Effector memory CD4-positive, alpha-beta T cell (primary cell): ENCODE results near the gene WNK1.
"Not testable (repeated sequence)": the region's sequence is repeated elsewhere in the genome, so short reads cannot be mapped to it uniquely, and the experiment has no call there.

Source experiments
- DNase-seq, 3 donors: peaks; one replicate each; pipeline ENCODE4 v3.0.0-alpha.2; 2020
- H3K27ac ChIP-seq: 2 replicates; pipeline ENCODE4 v1.7.0; 2013; ENCODE audit warnings: mild to moderate bottlenecking, low read length, moderate library complexity; ENCODE audit not compliant: insufficient read depth, poor library complexity, severe bottlenecking
- H3K27me3 ChIP-seq: replicated peaks from 2 replicates; pipeline ENCODE4 v1.7.0; 2013; ENCODE audit warnings: mild to moderate bottlenecking, low read length; ENCODE audit not compliant: insufficient read depth, control insufficient read depth, poor library complexity, severe bottlenecking
- H3K36me3 ChIP-seq: 2 replicates; pipeline ENCODE4 v1.7.0; 2013; ENCODE audit warnings: mild to moderate bottlenecking, low read length, moderate library complexity; ENCODE audit not compliant: control insufficient read depth, insufficient read depth
- H3K4me1 ChIP-seq: 2 replicates; pipeline ENCODE4 v1.7.0; 2013; ENCODE audit warnings: low read length, mild to moderate bottlenecking; ENCODE audit not compliant: control insufficient read depth, insufficient read depth, poor library complexity, severe bottlenecking
- H3K4me3 ChIP-seq: 2 replicates; pipeline ENCODE4 v1.7.0; 2013; ENCODE audit warnings: low read length, low read depth, mild to moderate bottlenecking; ENCODE audit not compliant: insufficient read depth, poor library complexity, severe bottlenecking
- H3K9me3 ChIP-seq: 2 replicates; pipeline ENCODE4 v1.7.0; 2013; ENCODE audit warnings: mild to moderate bottlenecking, low read length, moderate library complexity; ENCODE audit not compliant: control insufficient read depth

WNK1 gene

DNA sequence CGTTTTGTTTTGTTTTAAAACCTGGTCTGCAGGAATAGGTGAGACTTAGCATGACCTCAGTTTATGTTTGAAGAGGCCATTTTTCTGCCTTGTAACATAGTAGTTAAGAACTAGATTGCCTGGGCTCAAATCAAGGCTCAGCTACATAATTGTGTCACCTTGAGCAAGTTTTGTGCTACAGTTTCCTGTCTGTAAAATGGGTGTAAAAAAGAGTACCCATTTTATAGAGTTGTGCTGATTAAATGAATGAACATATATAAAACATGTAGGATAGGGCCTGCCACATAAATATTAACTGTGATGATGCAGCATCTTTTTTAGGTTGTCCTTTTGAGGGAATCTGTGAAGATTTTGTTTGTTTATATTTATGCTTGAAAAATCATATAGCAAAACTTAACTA is 7.2 kb downstream of the WNK1 start:
- no peak overlapping the region for H3K4me3 ChIP-seq
- no peaks in the 10 kb centered on the region for H3K27me3 ChIP-seq
- H3K4me1 ChIP-seq: peaks cover 31% of the 10 kb centered on the region
- H3K9me3 ChIP-seq: no peaks in the 10 kb centered on the region
- no peaks in the 10 kb centered on the region for H3K36me3 ChIP-seq
- DNase-seq: no peak
- H3K27ac ChIP-seq: no peak overlapping the region

GRCh38 chr12:761256-761655 is 8.9 kb downstream of the WNK1 start:
- DNase-seq: no peak
- Histone ChIP-seq H3K4me3 (no peak overlapping the region), H3K36me3 (no peaks in the 10 kb centered on the region), H3K27ac (no peak overlapping the region), H3K27me3 (no peaks in the 10 kb centered on the region), H3K9me3 (no peaks in the 10 kb centered on the region), H3K4me1 (peaks cover 31% of the 10 kb centered on the region)

- Histone ChIP-seq H3K27ac (no peak overlapping the region), H3K4me1 (peaks cover 17% of the 10 kb centered on the region), H3K9me3 (no peaks in the 10 kb centered on the region), H3K4me3 (no peak overlapping the region), H3K27me3 (no peaks in the 10 kb centered on the region), H3K36me3 (no peaks in the 10 kb centered on the region)
- no peak for DNase-seq
These were observed 13.5 kb downstream of the WNK1 start for GRCh38 chr12:765840-766239.

DNA sequence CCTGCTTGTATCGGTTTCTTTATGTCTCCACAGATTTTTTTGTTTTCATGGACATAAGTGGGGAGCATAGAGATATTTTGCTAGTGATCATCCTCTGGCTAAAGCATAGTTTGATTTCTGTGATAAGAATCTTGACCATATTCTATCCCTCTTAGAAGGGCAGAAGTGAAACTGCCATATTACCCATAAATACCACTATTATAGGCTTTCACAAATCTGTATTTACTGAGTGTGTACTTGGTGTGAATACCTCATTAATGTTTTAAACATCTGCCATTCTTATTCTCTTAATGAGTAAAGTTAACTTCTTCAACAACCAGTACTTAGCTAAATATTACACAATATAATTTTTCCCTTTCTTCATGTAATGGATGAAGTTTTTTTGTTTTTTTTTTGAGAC is 16.1 kb downstream of the WNK1 start:
- DNase-seq: no peak
- Histone ChIP-seq H3K36me3 (no peaks in the 10 kb centered on the region), H3K4me1 (peaks cover 19% of the 10 kb centered on the region), H3K4me3 (no peak overlapping the region), H3K27ac (no peak overlapping the region), H3K9me3 (no peaks in the 10 kb centered on the region), H3K27me3 (no peaks in the 10 kb centered on the region)

DNA sequence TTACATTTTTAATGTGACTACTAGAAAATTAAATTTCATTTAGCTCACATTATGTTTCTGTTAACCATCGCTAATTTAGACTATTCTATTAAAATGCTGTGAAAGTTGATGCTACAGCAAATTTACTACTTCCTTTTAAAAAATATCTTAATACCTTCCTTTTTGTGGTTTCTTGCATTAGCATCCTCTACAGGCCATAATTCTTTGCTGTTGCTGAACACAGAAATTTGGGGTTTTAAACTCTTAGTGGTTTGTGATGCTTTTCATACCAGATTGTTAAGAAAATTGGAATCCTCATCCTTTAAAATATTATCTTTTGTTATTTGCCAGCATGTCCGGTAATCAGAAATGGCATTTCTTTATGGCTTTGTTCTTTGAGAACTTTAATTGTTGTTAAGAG is 18.1 kb downstream of the WNK1 start:
- Histone ChIP-seq H3K36me3 (no peaks in the 10 kb centered on the region), H3K4me1 (peaks cover 26% of the 10 kb centered on the region), H3K9me3 (no peaks in the 10 kb centered on the region), H3K4me3 (no peak overlapping the region), H3K27me3 (no peaks in the 10 kb centered on the region), H3K27ac (no peak overlapping the region)
- DNase-seq: no peak

- Histone ChIP-seq H3K9me3 (no peaks in the 10 kb centered on the region), H3K4me1 (peaks cover 26% of the 10 kb centered on the region), H3K27me3 (no peaks in the 10 kb centered on the region), H3K27ac (no peak overlapping the region), H3K4me3 (no peak overlapping the region), H3K36me3 (no peaks in the 10 kb centered on the region)
- no peak for DNase-seq
These were observed 19.8 kb downstream of the WNK1 start for GRCh38 chr12:772056-772697.

DNA sequence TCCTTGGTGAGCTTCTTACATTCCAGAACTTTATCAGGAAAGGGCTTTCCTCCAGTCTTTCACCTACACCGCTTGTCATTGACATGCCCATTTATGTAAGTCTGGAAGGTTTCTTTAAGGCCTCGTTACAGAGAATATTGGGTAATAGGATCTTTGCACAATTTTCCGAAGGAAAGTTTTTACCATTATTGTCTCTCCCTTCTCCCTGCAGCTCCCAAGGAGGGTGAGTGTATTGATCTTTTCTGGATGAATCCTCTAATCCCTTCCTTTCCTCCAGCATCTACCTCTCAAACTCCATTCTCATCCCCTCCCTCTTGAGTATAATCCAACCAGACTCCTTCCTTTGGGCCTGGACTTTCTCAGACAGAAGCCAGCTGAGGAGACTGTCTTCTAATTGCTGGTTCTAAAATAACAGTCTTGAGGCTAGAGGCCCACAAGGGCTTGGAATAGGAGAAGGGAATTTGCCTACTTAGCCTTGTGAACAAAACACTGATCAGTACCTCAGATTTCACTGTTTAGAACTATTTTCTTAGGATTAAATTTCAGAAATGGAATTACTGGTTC is 21.8 kb downstream of the WNK1 start:
- Histone ChIP-seq H3K27ac (peak overlapping the region; percentile 24), H3K9me3 (no peaks in the 10 kb centered on the region), H3K4me1 (peaks cover 26% of the 10 kb centered on the region), H3K4me3 (no peak overlapping the region), H3K36me3 (no peaks in the 10 kb centered on the region), H3K27me3 (no peaks in the 10 kb centered on the region)
- no peak for DNase-seq

GRCh38 chr12:775973-776771 is 23.8 kb downstream of the WNK1 start:
- not testable (repeated sequence) for H3K27me3 ChIP-seq, H3K36me3 ChIP-seq, H3K4me3 ChIP-seq, H3K27ac ChIP-seq, DNase-seq, H3K9me3 ChIP-seq
- H3K4me1 ChIP-seq: peaks cover 25% of the 10 kb centered on the region

DNA sequence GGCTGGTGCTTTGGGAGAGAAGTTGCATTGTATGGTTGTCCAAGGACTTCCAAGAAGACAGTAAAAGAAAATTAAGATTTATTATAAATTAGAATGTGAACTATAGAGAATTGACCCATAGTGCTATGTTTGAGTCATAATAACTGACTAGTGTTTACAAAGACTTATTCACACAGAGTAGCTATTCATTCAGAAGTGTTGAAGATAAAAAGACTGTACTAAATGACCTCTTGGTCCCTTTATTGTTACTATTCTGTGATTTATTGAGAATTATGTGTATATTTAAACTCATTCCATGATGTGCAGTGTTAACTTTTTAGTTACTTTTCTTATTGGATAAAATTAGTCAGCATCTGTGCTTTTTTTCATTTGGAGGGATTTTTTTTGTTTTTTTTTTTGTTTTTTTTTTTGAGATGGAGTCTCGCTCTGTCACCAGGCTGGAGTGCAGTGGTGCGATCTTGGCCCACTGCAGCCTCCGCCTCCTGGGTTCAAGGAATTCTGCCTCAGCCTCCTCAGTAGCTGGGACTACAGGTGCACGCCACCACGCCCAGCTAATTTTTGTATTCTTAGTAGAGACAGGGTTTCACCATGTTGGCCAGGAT is 24.5 kb downstream of the WNK1 start:
- not testable (repeated sequence) for H3K36me3 ChIP-seq, H3K4me3 ChIP-seq, DNase-seq, H3K9me3 ChIP-seq, H3K27me3 ChIP-seq, H3K27ac ChIP-seq
- H3K4me1 ChIP-seq: peaks cover 25% of the 10 kb centered on the region

GRCh38 chr12:777550-778047 is 25.2 kb downstream of the WNK1 start:
- no peak for DNase-seq
- Histone ChIP-seq H3K4me1 (peaks cover 26% of the 10 kb centered on the region), H3K36me3 (no peaks in the 10 kb centered on the region), H3K9me3 (no peaks in the 10 kb centered on the region), H3K27ac (peak overlapping the region; percentile 31), H3K4me3 (no peak overlapping the region), H3K27me3 (no peaks in the 10 kb centered on the region)
